DOHH2 (cell line): Measurements from ENCODE around the gene FAM174A.

ENCODE experiments used
- H3F3A ChIP-seq: fragments of 200-600 bp; sonication (generic), shearing (Covaris generic); 2 replicates; pipeline ENCODE4 v1.6.0; 2016; ENCODE audit warnings: antibody characterized with exemption, mild to moderate bottlenecking; ENCODE audit not compliant: control insufficient read depth, insufficient read depth
- H3K27ac ChIP-seq: fragments of 200-600 bp; sonication (generic); 2 replicates; pipeline ENCODE4 v1.5.1; 2014; ENCODE audit warnings: low read depth, mild to moderate bottlenecking, low read length, moderate library complexity
- H3K27me3 ChIP-seq: fragments of 200-600 bp; sonication (generic); 2 replicates; pipeline ENCODE4 v1.6.1; 2014; ENCODE audit warnings: mild to moderate bottlenecking, low read length, mixed read lengths; ENCODE audit not compliant: control insufficient read depth
- H3K36me3 ChIP-seq: fragments of 200-600 bp; sonication (generic); 2 replicates; pipeline ENCODE4 v1.6.1; 2014; ENCODE audit warnings: mild to moderate bottlenecking, low read length, moderate library complexity, mixed read lengths; ENCODE audit not compliant: control insufficient read depth
- H3K4me1 ChIP-seq: fragments of 200-600 bp; sonication (generic); 2 replicates; pipeline ENCODE4 v1.6.1; 2014; ENCODE audit warnings: mild to moderate bottlenecking, low read length, mixed read lengths; ENCODE audit not compliant: control insufficient read depth
- H3K4me2 ChIP-seq: fragments of 200-600 bp; sonication (generic); 2 replicates; pipeline ENCODE4 v1.6.0; 2014; ENCODE audit warnings: mild to moderate bottlenecking, low read length, moderate library complexity
- H3K4me3 ChIP-seq: fragments of 200-600 bp; sonication (generic); 2 replicates; pipeline ENCODE4 v1.5.1; 2014; ENCODE audit warnings: mild to moderate bottlenecking, low read length, mixed read lengths
- H3K79me2 ChIP-seq: fragments of 200-600 bp; sonication (generic); 2 replicates; pipeline ENCODE4 v1.6.1; 2014; ENCODE audit warnings: mild to moderate bottlenecking, low read length, mixed read lengths; ENCODE audit not compliant: control insufficient read depth
- H3K9me2 ChIP-seq: fragments of 200-600 bp; sonication (generic); replicated peaks from 2 replicates; pipeline ENCODE4 v1.6.1; 2014; ENCODE audit warnings: mild to moderate bottlenecking, low read length, mixed read lengths; ENCODE audit not compliant: control insufficient read depth
- H3K9me3 ChIP-seq: fragments of 200-600 bp; sonication (generic); 2 replicates; pipeline ENCODE4 v1.6.1; 2014; ENCODE audit warnings: antibody characterized with exemption, low read length, mixed read lengths; ENCODE audit not compliant: control insufficient read depth, insufficient read depth
- H4K20me1 ChIP-seq: fragments of 200-600 bp; sonication (generic); 2 replicates; pipeline ENCODE4 v1.6.0; 2014; ENCODE audit warnings: low read depth, mild to moderate bottlenecking, antibody characterized with exemption, low read length, moderate library complexity; ENCODE audit not compliant: control insufficient read depth, insufficient read depth
- EZH2phosphoT487 ChIP-seq: fragments of 200-600 bp; sonication (generic); IDR thresholded peaks from 2 replicates; pipeline ENCODE4 v1.6.1; 2017; ENCODE audit warnings: borderline replicate concordance, mild to moderate bottlenecking, antibody characterized with exemption, low read length, moderate library complexity, mixed read lengths
- TF ChIP-seq, protein P1 (sequence below): fragments of 200-600 bp; sonication (generic); IDR thresholded peaks from one replicate; pipeline ENCODE4 v1.5.1; 2014; ENCODE audit warnings: antibody characterized with exemption, mild to moderate bottlenecking, low read depth, low read length; ENCODE audit not compliant: poor library complexity, severe bottlenecking

FAM174A gene

DNA sequence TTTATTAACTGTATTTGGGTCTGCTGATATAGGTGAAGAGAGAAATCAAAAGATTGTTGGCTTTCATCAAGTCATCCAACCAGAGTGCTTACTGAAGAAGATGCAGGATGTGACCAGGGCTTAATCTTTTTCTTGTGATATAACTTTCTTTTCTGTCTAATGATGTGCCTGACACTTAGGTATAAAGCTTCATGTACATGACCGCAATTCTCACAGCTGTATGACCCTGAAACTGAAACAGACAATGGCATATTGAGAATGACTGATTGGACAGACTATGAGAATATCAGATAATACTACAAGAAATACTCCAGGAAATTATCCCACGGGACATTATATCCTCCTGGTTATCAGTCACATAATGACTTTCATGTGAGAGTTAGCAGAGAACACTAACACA is 32.5 kb upstream of the FAM174A start:
- no peaks in the 10 kb centered on the region for H4K20me1 ChIP-seq
- H3F3A ChIP-seq, result no peaks in the 10 kb centered on the region
- H3K27me3 ChIP-seq, result no peaks in the 10 kb centered on the region
- no peaks in the 10 kb centered on the region for H3K4me1 ChIP-seq
- no peak for TF ChIP-seq EZH2phosphoT487
- TF ChIP-seq, protein P1, sequence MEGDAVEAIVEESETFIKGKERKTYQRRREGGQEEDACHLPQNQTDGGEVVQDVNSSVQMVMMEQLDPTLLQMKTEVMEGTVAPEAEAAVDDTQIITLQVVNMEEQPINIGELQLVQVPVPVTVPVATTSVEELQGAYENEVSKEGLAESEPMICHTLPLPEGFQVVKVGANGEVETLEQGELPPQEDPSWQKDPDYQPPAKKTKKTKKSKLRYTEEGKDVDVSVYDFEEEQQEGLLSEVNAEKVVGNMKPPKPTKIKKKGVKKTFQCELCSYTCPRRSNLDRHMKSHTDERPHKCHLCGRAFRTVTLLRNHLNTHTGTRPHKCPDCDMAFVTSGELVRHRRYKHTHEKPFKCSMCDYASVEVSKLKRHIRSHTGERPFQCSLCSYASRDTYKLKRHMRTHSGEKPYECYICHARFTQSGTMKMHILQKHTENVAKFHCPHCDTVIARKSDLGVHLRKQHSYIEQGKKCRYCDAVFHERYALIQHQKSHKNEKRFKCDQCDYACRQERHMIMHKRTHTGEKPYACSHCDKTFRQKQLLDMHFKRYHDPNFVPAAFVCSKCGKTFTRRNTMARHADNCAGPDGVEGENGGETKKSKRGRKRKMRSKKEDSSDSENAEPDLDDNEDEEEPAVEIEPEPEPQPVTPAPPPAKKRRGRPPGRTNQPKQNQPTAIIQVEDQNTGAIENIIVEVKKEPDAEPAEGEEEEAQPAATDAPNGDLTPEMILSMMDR, result no peak
- H3K9me2 ChIP-seq, result no peaks in the 10 kb centered on the region
- no peak overlapping the region for H3K4me3 ChIP-seq
- no peak overlapping the region for H3K27ac ChIP-seq
- H3K4me2 ChIP-seq, result no peak overlapping the region
- no peaks in the 10 kb centered on the region for H3K36me3 ChIP-seq
- H3K9me3 ChIP-seq, result no peaks in the 10 kb centered on the region
- H3K79me2 ChIP-seq, result no peaks in the 10 kb centered on the region

DNA sequence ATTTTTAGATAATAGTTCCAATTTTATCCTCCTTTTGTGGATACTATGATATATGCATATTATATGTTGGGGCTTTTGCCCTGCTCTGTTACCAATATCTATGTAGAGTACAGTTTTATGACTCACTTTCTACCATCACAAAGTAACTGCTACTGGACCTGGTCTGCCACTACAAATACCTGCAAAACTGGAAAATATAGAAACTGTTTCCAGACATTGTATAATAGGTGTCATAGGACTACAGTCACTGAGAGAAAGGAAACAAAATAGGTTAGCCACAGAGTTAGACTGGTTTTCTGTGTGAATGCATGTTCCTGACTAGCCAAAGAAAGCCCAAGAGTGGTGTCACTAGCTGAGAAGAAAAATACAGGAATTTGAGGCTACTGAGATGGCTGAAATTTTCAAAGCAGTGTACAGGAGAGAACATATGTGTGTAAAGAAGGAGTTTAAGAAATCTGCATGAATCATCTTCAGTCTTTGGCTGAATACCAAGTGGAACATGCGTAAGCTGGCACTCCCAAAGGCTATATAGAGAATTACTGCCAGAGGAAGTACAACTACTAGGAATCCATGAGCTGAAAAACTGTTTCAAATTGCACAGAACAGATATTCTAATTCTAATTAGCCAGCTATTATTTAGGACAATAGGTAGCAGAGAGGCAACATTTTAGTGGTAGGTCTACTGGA is 29.0 kb upstream of the FAM174A start:
- Histone ChIP-seq H3K4me2 (no peak overlapping the region), H3K9me3 (no peaks in the 10 kb centered on the region), H3K79me2 (no peaks in the 10 kb centered on the region), H3K27ac (no peak overlapping the region), H3K27me3 (no peaks in the 10 kb centered on the region), H4K20me1 (no peaks in the 10 kb centered on the region), H3K9me2 (no peaks in the 10 kb centered on the region), H3K4me3 (no peak overlapping the region), H3K36me3 (no peaks in the 10 kb centered on the region), H3K4me1 (no peaks in the 10 kb centered on the region), H3F3A (no peaks in the 10 kb centered on the region)
- TF ChIP-seq, protein P1, result no peak
- TF ChIP-seq EZH2phosphoT487, result no peak

DNA sequence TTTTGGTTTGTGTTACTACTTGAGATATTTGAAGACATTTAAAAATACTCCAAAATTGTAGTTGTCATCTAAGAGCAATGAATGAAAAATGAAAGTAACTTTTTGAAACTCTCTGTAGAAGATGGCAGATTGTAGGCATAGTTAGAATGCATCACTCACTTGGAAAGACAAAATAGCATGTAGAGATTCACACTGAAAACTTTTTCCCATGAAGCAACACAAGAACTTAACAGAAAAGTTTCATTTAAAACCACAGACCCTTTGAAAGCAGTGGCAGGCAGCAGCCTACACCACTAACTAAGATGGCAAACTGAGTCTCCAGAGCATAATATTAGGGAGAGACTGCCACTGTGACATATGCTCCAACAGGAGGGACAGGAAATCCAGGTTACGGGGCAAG is 18.9 kb upstream of the FAM174A start:
- Histone ChIP-seq H3K27ac (no peak overlapping the region), H3K27me3 (no peaks in the 10 kb centered on the region), H3K9me2 (no peaks in the 10 kb centered on the region), H3K9me3 (no peaks in the 10 kb centered on the region), H3K4me3 (no peak overlapping the region), H3K79me2 (no peaks in the 10 kb centered on the region), H4K20me1 (no peaks in the 10 kb centered on the region), H3K36me3 (no peaks in the 10 kb centered on the region), H3F3A (no peaks in the 10 kb centered on the region), H3K4me1 (no peaks in the 10 kb centered on the region), H3K4me2 (no peak overlapping the region)
- TF ChIP-seq, protein P1, result no peak
- TF ChIP-seq EZH2phosphoT487, result no peak
